SJSA1 (cell line): ENCODE measurements around the gene BRIX1. TPM values are rescaled to one million over a fixed set of nuclear protein-coding genes. Genes with fewer than 3 reads are reported as not detected.

ENCODE experiments used
- DNase-seq, 2 experiments: peaks; one replicate each; pipeline ENCODE4 v3.0.0-alpha.2; 2015 to 2020; ENCODE audit warnings: low spot score in 2 of 2, low read depth in 1 of 2
- H3K27ac ChIP-seq: fragments of 250-450 bp; sonication (Bioruptor Pico); 2 replicates; pipeline ENCODE4 v1.5.1; 2020; ENCODE audit warnings: mild to moderate bottlenecking, moderate library complexity
- H3K27me3 ChIP-seq: fragments of 250-450 bp; sonication (Bioruptor Pico); replicated peaks from 2 replicates; pipeline ENCODE4 v1.5.1; 2020; ENCODE audit warnings: mild to moderate bottlenecking, moderate library complexity
- H3K36me3 ChIP-seq: fragments of 250-450 bp; sonication (Bioruptor Pico); 2 replicates; pipeline ENCODE4 v1.5.1; 2020; ENCODE audit warnings: mild to moderate bottlenecking
- H3K4me1 ChIP-seq: fragments of 250-450 bp; sonication (Bioruptor Pico); replicated peaks from 2 replicates; pipeline ENCODE4 v1.6.1; 2021; ENCODE audit warnings: mild to moderate bottlenecking
- H3K4me3 ChIP-seq: fragments of 250-450 bp; sonication (Bioruptor Pico); 2 replicates; pipeline ENCODE4 v1.5.1; 2020; ENCODE audit warnings: mild to moderate bottlenecking
- H3K9me3 ChIP-seq: fragments of 250-450 bp; sonication (Bioruptor Pico); replicated peaks from 2 replicates; pipeline ENCODE4 v1.5.1; 2020; ENCODE audit warnings: mild to moderate bottlenecking
- total RNA-seq: library from RNA; depleted of rRNA; stranded (reverse); fragments of >200 nt; shearing (Covaris generic); gene quantifications from 2 replicates; pipeline ENCODE4 v1.2.3, GENCODE V29; 2014

The BRIX1 gene
- total RNA-seq, 1 experiment from 2014 or later: 81.5 TPM

GRCh38 chr5:34923694-34924461 is 8.4 kb downstream of the BRIX1 start:
- H3K4me1 ChIP-seq: peaks cover 32% of the 10 kb centered on the region
- H3K27me3 ChIP-seq: no peaks in the 10 kb centered on the region
- H3K27ac ChIP-seq: peak overlapping the region; percentile 18
- no peak overlapping the region for H3K4me3 ChIP-seq
- H3K36me3 ChIP-seq: peaks cover 72% of the 10 kb centered on the region
- DNase-seq: peak; percentile 58 to 87
- no peaks in the 10 kb centered on the region for H3K9me3 ChIP-seq

GRCh38 chr5:34924462-34924765 is 8.9 kb downstream of the BRIX1 start:
- peaks cover 70% of the 10 kb centered on the region for H3K36me3 ChIP-seq

GRCh38 chr5:34926318-34926888 is 10.9 kb downstream of the BRIX1 start:
- peaks cover 35% of the 10 kb centered on the region for H3K4me1 ChIP-seq
- peaks cover 56% of the 10 kb centered on the region for H3K36me3 ChIP-seq
- no peaks in the 10 kb centered on the region for H3K9me3 ChIP-seq
- DNase-seq: no peak
- H3K27me3 ChIP-seq: no peaks in the 10 kb centered on the region
- H3K27ac ChIP-seq: no peak overlapping the region
- H3K4me3 ChIP-seq: no peak overlapping the region

More at GRCh38 chr5:34924462-34924765, 8.9 kb downstream of the BRIX1 start:
- DNase-seq: no peak
- Histone ChIP-seq H3K9me3 (no peaks in the 10 kb centered on the region), H3K27ac (no peak overlapping the region), H3K4me1 (peaks cover 35% of the 10 kb centered on the region), H3K4me3 (no peak overlapping the region), H3K27me3 (no peaks in the 10 kb centered on the region)

GRCh38 chr5:34927785-34928184 is 12.3 kb downstream of the BRIX1 start:
- Histone ChIP-seq H3K4me1 (peaks cover 32% of the 10 kb centered on the region), H3K9me3 (no peaks in the 10 kb centered on the region), H3K27ac (no peak overlapping the region), H3K27me3 (no peaks in the 10 kb centered on the region), H3K36me3 (peaks cover 45% of the 10 kb centered on the region), H3K4me3 (no peak overlapping the region)
- DNase-seq: no peak

GRCh38 chr5:34928267-34928666 is 12.8 kb downstream of the BRIX1 start:
- Histone ChIP-seq H3K4me3 (no peak overlapping the region), H3K36me3 (peaks cover 42% of the 10 kb centered on the region), H3K27me3 (no peaks in the 10 kb centered on the region), H3K27ac (no peak overlapping the region), H3K9me3 (no peaks in the 10 kb centered on the region), H3K4me1 (peaks cover 28% of the 10 kb centered on the region)
- DNase-seq: no peak

- Histone ChIP-seq H3K9me3 (no peaks in the 10 kb centered on the region), H3K27ac (peak within 1 kb of the TSS; percentile 53), H3K4me1 (peaks cover 18% of the 10 kb centered on the region), H3K36me3 (peaks cover 40% of the 10 kb centered on the region), H3K27me3 (no peaks in the 10 kb centered on the region), H3K4me3 (peak within 1 kb of the TSS; percentile 94)
- peak; percentile 98 for DNase-seq
These were observed 13.7 kb downstream of the BRIX1 start, which contains the start of gene DNAJC21 for GRCh38 chr5:34929134-34929719. Gene DNAJC21 (plus strand): TSS chr5:34929559. CDS start chr5:34929820, 261 bp downstream.

GRCh38 chr5:34929720-34930461 is 14.4 kb downstream of the BRIX1 start:
- H3K27me3 ChIP-seq: no peaks in the 10 kb centered on the region

GRCh38 chr5:34930462-34930844 is 14.9 kb downstream of the BRIX1 start:
- peaks cover 11% of the 10 kb centered on the region for H3K4me1 ChIP-seq
- H3K27me3 ChIP-seq: no peaks in the 10 kb centered on the region
- H3K27ac ChIP-seq: no peak overlapping the region
- no peak for DNase-seq
- no peaks in the 10 kb centered on the region for H3K9me3 ChIP-seq
- peaks cover 35% of the 10 kb centered on the region for H3K36me3 ChIP-seq
- peak overlapping the region; percentile 94 for H3K4me3 ChIP-seq

More at GRCh38 chr5:34929720-34930461, 14.4 kb downstream of the BRIX1 start:
- no peaks in the 10 kb centered on the region for H3K9me3 ChIP-seq
- H3K4me3 ChIP-seq: peak overlapping the region; percentile 94
- peaks cover 11% of the 10 kb centered on the region for H3K4me1 ChIP-seq
- peaks cover 37% of the 10 kb centered on the region for H3K36me3 ChIP-seq
- DNase-seq: peak; percentile 68 to 81
- peak overlapping the region; percentile 53 for H3K27ac ChIP-seq

GRCh38 chr5:34930870-34931269 is 15.4 kb downstream of the BRIX1 start:
- Histone ChIP-seq H3K27me3 (no peaks in the 10 kb centered on the region), H3K36me3 (peaks cover 35% of the 10 kb centered on the region), H3K9me3 (no peaks in the 10 kb centered on the region), H3K4me1 (peaks cover 11% of the 10 kb centered on the region), H3K4me3 (peak overlapping the region; percentile 94), H3K27ac (no peak overlapping the region)
- DNase-seq: no peak

- Histone ChIP-seq H3K4me3 (no peak overlapping the region), H3K27me3 (no peaks in the 10 kb centered on the region), H3K4me1 (peaks cover 11% of the 10 kb centered on the region), H3K36me3 (peaks cover 47% of the 10 kb centered on the region), H3K9me3 (no peaks in the 10 kb centered on the region), H3K27ac (no peak overlapping the region)
- DNase-seq: no peak
These were observed 17.4 kb downstream of the BRIX1 start for GRCh38 chr5:34932947-34933346.

- H3K9me3 ChIP-seq: no peaks in the 10 kb centered on the region; the same call in 1 of the 2 replicates
- H3K27ac ChIP-seq: no peak overlapping the region
- H3K27me3 ChIP-seq: no peaks in the 10 kb centered on the region
- no peak overlapping the region for H3K4me3 ChIP-seq
- H3K36me3 ChIP-seq: peaks cover 63% of the 10 kb centered on the region
- no peak for DNase-seq
- H3K4me1 ChIP-seq: no peaks in the 10 kb centered on the region
These were observed 26.4 kb downstream of the BRIX1 start for GRCh38 chr5:34941936-34942335.

- no peak overlapping the region for H3K27ac ChIP-seq
- H3K9me3 ChIP-seq: no peaks in the 10 kb centered on the region
- H3K4me3 ChIP-seq: no peak overlapping the region
- no peak for DNase-seq
- no peaks in the 10 kb centered on the region for H3K27me3 ChIP-seq
- peaks cover 50% of the 10 kb centered on the region for H3K36me3 ChIP-seq
- no peaks in the 10 kb centered on the region for H3K4me1 ChIP-seq
These were observed 28.5 kb downstream of the BRIX1 start for GRCh38 chr5:34944044-34944443.

GRCh38 chr5:34944460-34945047 is 29.0 kb downstream of the BRIX1 start:
- no peak overlapping the region for H3K4me3 ChIP-seq
- H3K9me3 ChIP-seq: no peaks in the 10 kb centered on the region
- no peaks in the 10 kb centered on the region for H3K4me1 ChIP-seq
- H3K36me3 ChIP-seq: peaks cover 50% of the 10 kb centered on the region
- no peak overlapping the region for H3K27ac ChIP-seq
- no peak for DNase-seq
- H3K27me3 ChIP-seq: no peaks in the 10 kb centered on the region
